Stimulated activated CD8-positive, alpha-beta memory T cell treated with anti-CD3 and anti-CD28 coated beads, Interleukin-15, amount 100 ng/mL, for 24 hours (primary cell): ENCODE measurements around the gene RASAL1.

Source experiments
- DNase-seq: peaks from one replicate; pipeline ENCODE4 v3.0.0-alpha.2; 2020; ENCODE audit warnings: low read depth

Gene RASAL1

DNA sequence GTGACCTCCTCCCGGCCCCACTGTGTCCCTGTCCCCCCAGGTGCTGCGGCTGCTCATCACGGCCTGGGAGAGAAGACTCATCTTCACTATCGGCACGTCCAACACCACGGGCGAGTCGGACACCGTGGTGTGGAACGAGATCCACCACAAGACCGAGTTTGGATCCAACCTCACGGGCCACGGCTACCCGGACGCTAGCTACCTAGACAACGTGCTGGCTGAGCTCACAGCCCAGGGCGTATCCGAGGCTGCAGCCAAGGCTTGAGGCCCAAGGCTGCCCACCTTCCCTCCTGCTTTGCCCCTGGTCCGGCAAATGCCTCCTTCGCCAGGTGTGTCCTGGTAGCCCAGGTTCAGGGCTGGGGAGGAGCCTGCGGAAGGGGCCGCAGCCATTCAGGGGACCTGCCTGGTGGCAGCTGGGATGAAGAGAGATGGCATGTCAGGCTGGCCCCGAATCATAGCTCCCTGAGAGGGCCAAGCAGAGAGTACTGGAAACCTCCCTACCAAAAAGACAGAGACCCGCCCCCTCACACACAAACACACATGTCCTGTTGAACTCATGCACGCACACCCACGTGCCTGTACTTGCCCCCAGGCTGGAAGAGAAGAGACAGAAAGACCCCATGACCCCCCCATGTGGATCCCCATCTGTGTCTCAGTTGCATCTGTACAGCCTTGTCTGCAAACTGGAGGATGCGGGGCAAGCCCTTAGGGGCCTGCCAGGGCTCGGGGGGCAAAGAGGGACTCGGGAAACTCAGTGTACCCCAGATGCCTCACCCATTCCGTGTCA, 38.7 kb downstream of the RASAL1 start:
- DNase-seq, result no peak

- DNase-seq, result no peak
Observed at GRCh38 chr12:113095405-113095804, 40.2 kb downstream of the RASAL1 start.

GRCh38 chr12:113094738-113095137, 40.8 kb downstream of the RASAL1 start:
- DNase-seq, result no peak

DNA sequence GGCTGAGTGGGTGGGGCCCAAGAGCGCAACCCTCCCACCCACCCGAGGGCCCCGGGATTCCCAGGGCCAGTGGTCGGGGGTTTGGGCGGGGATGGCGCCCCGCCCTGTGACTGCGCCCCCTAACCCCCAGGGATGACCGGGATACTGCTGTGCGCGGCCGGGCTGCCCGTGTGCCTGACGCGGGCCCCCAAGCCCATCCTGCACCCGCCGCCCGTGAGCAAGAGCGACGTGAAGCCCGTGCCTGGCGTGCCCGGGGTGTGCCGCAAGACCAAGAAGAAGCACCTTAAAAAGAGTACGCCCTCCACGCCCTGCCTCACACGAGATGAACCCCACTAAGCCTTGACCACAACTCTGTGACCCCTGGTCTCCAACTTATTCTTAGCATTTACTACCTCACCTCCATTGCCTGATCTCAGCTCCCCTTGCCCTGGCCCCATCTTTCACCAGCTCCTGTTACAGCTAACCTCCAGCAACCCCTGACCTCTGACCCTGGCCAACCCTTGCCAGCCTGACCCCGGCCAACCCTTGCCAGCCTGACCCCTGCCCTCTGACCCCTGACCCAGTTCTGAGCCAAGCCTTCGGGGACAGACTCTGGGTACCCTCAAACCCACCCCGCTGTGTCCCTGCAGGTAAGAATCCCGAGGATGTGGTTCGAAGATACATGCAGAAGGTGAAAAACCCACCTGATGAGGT, 42.0 kb downstream of the RASAL1 start:
- no peak for DNase-seq

GRCh38 chr12:113092607-113093408, 42.8 kb downstream of the RASAL1 start:
- DNase-seq, result no peak

- DNase-seq, result no peak
Observed at GRCh38 chr12:113091506-113091905, 44.1 kb downstream of the RASAL1 start.

DNA sequence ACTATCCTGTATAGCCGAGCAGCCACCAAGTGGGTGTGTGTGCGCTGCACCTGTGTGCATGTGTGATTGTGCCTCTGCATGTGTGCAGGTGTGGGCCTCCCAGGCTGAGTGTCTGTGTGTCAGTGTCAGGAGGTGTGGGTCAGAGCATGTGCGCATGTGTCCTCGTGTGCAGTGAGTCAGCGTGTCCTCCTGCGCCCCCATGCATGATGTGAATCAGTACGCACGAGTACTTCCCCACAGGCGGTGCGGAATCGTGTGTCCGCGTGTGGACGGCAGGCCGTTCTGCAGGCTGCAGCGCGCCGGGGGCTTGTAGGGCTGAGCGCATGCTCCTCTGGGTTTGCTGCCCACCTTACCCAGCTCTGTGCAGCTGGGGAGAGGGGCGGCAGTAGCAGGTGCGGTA, 44.8 kb downstream of the RASAL1 start:
- no peak for DNase-seq

- no peak for DNase-seq
Observed at GRCh38 chr12:113089839-113090238, 45.7 kb downstream of the RASAL1 start.

DNA sequence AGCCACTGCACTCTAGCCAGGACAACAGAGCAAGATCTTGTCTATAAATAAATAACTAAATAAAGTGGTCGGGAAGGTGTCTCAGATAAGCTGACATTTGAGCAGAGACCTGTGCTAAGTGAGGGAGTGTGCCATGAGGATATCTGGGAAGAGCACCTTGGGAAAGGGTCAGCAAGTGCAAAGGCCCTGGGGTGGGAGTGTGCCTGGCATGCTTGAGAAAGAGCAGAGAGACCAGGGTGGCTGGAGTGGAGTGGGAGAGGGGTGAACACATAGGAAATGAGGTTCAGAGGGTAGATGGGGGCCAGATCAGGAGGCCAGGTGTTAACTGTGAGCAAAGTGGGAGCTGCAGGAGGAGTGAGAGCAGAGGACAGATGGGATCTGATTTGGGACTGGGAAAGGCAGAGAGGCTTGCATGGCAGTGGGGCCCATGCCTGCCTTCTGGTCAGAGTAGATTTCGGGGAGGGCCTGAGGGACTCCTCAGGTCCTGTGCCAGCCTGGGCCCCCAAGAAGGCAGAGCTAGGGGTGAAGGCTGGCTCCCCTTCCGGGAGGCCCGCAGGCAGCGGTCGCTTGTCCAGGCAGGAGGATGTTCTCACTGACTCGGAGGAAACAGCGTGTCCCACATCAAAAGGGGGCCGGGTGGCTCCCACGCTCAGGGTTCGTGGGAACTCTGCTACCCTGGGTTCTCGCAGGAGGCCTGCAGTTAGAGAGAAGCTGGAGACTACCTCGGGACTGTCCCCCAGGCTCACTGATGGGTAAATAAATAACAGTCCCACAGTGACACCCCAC, 46.4 kb downstream of the RASAL1 start:
- DNase-seq, result peak; percentile 20

GRCh38 chr12:113088037-113088436, 47.5 kb downstream of the RASAL1 start:
- DNase-seq, result no peak

DNA sequence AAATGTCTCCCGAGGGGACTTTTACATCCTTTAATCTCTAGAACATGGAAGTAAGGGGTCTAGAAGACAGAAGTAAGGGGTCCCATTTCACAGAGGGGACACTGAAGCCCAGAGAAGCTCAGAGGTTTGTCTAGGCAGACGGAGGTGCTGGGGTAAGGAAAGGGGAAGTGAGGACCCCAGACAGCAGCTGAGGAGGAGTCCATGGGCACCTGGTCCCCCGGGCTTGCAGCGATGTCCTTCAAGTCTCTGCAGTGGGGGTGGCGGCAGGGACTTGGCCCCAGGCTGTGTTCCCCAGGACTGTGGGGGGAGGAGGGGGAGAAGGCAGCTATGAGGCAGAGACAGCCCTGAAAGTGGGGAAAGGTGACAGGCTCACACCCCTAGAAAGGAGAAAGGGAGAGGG, 48.4 kb downstream of the RASAL1 start:
- DNase-seq, result no peak

DNA sequence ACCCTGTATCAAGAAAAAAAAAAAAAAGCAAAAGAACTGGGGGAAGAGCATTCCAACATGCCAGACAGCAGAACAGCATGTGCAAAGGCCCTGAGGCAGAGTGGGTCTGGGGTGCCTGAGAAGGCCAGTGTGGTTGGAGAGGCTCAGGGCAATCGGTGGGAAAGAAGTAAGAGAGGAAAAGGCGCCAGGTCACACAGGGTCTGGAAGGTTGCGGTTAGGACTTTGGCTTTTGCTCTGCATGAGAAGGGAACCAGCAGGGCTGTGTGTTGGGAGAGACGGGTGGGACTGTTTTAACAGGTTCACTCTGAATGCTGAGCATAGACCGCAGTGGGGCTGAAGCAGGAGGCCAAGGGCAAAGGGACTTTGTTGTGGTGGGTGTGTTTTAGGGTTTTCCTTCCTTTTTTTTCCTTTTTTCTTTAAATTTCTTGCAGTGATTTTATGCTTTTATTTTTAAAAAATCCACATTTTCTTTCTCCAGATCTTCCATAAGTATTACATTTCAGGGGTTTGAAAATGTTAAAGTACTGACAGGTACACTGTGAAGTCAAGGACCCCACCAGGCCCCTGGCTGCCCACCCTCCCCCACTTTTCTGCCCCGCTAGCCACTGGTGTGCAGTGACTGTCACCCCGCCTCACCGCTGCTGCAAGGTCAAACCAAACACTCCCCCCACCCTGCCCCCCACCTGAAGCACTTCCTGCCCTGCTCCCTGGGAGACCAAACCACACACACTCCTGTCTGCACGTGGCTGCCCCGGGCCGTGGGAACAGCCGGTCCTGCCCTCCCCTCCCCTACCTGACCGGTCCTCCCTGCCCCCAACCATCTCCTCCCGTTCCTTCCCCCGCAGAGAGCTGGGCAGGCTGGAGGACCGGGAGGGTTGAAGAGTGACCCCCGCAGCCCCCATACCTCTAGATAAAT, 49.1 kb downstream of the RASAL1 start:
- DNase-seq, result no peak

GRCh38 chr12:113083863-113084435, 51.6 kb downstream of the RASAL1 start:
- no peak for DNase-seq

DNA sequence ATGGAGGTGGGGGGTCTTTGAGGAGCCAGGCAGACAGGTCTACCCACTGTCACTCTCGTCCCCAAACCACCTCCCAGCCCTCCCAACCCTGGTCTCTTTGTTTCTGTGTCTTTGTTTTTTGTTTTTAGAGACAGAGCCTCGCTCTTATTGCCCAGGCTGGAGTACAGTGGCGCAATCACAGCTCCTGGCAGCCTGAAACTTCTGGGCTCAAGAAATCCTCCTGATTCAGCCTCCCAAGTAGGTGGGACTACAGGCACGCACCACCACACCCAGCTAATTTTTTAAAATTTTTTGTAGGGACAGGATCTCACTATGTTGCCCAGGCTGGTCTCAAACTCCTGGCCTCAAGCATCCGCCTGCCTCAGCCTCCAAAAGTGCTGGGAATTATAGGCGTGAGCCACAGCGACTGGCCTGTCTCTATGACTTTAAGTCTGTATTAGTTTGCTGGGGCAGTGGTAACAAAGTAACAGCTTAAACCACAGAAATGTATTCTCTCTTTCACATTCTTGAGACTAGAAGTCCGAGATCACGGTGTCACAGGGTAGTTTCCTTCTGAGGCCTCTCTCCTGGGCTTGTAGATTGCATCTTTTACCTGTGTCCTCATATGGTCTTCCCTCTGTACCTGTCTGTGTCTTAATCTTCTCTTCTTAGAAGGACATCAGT, 52.9 kb downstream of the RASAL1 start:
- DNase-seq, result no peak

- no peak for DNase-seq
Observed at GRCh38 chr12:113081873-113082272, 53.7 kb downstream of the RASAL1 start.

GRCh38 chr12:113077859-113078255, 57.7 kb downstream of the RASAL1 start:
- DNase-seq, result no peak

- no peak for DNase-seq
Observed at GRCh38 chr12:113077057-113077858, 58.3 kb downstream of the RASAL1 start.

GRCh38 chr12:113075137-113075683, 60.4 kb downstream of the RASAL1 start:
- DNase-seq, result no peak

- no peak for DNase-seq
Observed at GRCh38 chr12:113073586-113073985, 62.0 kb downstream of the RASAL1 start.
